Heart right ventricle (tissue), 16 donors: Measurements from ENCODE around the gene SRSF6. TPM values are rescaled to one million over a fixed set of nuclear protein-coding genes. Genes with fewer than 3 reads are reported as not detected.

Experiments used
- ATAC-seq, 8 donors: fragments of 200-7000 bp; cut with Tn5 transposase; one replicate each; pipeline ENCODE4 v1.9.1; 2020; ENCODE audit warnings: mild to moderate bottlenecking in 8 of 8, moderate library complexity in 8 of 8, moderate number of reproducible peaks in 1 of 8
- DNase-seq, 2 donors: peaks; one replicate each; pipeline ENCODE4 v3.0.0-alpha.2; 2020
- H3K27ac ChIP-seq, 10 donors: fragments of 200-600 bp; sonication (generic) in 2 of 10; one replicate each; pipeline versions ENCODE4 v1.5.0 to v1.8.0; 2020 to 2022; ENCODE audit warnings: mild to moderate bottlenecking in 3 of 10
- H3K27me3 ChIP-seq, 7 donors: fragments of 200-600 bp; one replicate each; pipeline ENCODE4 v1.8.0; 2021 to 2022; ENCODE audit warnings: mild to moderate bottlenecking in 2 of 7
- H3K36me3 ChIP-seq, 9 donors: fragments of 200-600 bp; sonication (generic) in 1 of 9; one replicate each; pipeline versions ENCODE4 v1.5.0 to v1.8.0; 2020 to 2022; ENCODE audit warnings: mild to moderate bottlenecking in 2 of 9
- H3K4me1 ChIP-seq, 9 donors: fragments of 200-600 bp; sonication (generic) in 1 of 9; one replicate each; pipeline versions ENCODE4 v1.5.0 to v1.8.0; 2020 to 2022; ENCODE audit warnings: mild to moderate bottlenecking in 4 of 9
- H3K4me3 ChIP-seq, 10 donors: fragments of 200-600 bp; sonication (generic) in 2 of 10; one replicate each; pipeline versions ENCODE4 v1.5.0 to v1.8.0; 2020 to 2022; ENCODE audit warnings: mild to moderate bottlenecking in 7 of 10, moderate library complexity in 2 of 10
- H3K9me3 ChIP-seq, 11 donors: fragments of 200-600 bp in 10 of 11; sonication (generic) in 2 of 11; one replicate each; pipeline versions ENCODE4 v1.5.0 to v1.8.0; 2013 to 2022; ENCODE audit warnings: mild to moderate bottlenecking in 2 of 11, control low read depth in 1 of 11, moderate library complexity in 1 of 11
- WGBS, 2 donors: extraction: QIAGEN DNeasy Blood & Tissue Kit; methylation state at CpG; one replicate each; pipeline ENCODE4 v1.1.7; 2013; ENCODE audit warnings: inconsistent platforms in 1 of 2; 5-methylcytosine and 5-hydroxymethylcytosine counted together
- intact Hi-C, 10 donors: fragments of 100-400 bp; cut with DNase I; formaldehyde crosslinking; loops; one replicate each; pipeline versions ENCODE4 v1.11.1 to v1.14.2; 2022
- polyA plus RNA-seq, 2 donors: library from polyadenylated mRNA; stranded (reverse); fragments of 200-250 nt; gene quantifications; one replicate each; pipeline ENCODE4 v1.2.3, GENCODE V29; 2013
- total RNA-seq, 10 donors: library from RNA; stranded (reverse); fragmentation: NEBNext Ultra II Directional in 3 of 10; extraction: Animal tissue kit (Norgen Biotek cat#: 25700) in 3 of 10; gene quantifications; one replicate each; pipeline versions ENCODE4 v1.2.1 to v1.2.4, GENCODE V29; 2021 to 2023
- TF ChIP-seq, protein P1 (sequence below), 9 donors: fragments of 200-600 bp; sonication (generic) in 2 of 9; IDR thresholded peaks; one replicate each; pipeline versions ENCODE4 v1.5.0 to v1.8.0; 2021 to 2022; ENCODE audit warnings: antibody characterized with exemption in 9 of 9, mild to moderate bottlenecking in 5 of 9, moderate library complexity in 1 of 9
- donor health status: Arrhythmogenic right ventricular cardiomyopathy.
- donor health status: ischemic (EF 13 %, LVEDD 7.1; RV severe dilation, severe dysfunction).
- donor health status: healthy with polysubstance abuse.
- donor health status: DM: no; HTN: yes; CAD: no.
- donor health status: DM: no; HTN: no; CAD: no.
- donor health status: ischemic (EF 25% LVEDD 6.9; RV normal size, moderate dysfunction).
- donor health status: ischemic (EF 25% LVEDD 5.7; RV mildly dilated, moderate dysfunction).
- donor health status: healthy.
- donor health status: DM: yes; HTN: yes; CAD: no.
- donor health status: Ischemic cardiomyopathy.
- donor health status: ischemic (EF 35%, LVEDD 5.7; RV mildly dilated, moderate dysfunction).
- donor health status: nonischemic (EF 11% LVEDD 7.7; RV severe dilation, severe dysfunction).
- donor health status: DM: yes; HTN: yes; CAD: no.
- donor health status: PGD.
- donor health status: ischemic (EF 29% LVEDD 5.4; RV normal size, mild dysfunction).
- donor health status: nonischemic (EF 23%, LVEDD 6.1; RV moderate dilation, normal function).

The SRSF6 gene
- total and polyA plus RNA-seq, 12 donors = 27.9 to 86.6 (median 47.8) TPM

DNA sequence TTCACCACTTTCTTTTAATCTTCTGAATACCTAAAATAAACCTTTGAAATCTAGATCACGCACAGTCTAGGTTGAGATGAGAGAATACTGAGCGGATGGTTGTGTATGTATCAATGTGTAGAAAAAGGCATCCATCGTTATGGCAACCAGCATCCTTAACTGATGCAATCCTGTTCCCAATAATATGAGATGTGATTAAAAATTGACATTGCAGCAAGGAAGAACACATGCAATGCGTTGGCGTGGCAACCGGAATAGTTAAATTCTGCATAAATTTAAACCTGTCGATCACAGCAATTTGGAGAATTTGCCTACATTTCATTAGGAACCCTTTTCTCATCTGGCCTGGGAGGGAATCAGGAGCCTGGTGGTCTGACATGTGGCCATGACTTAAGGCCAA lies 48.5 kb downstream of the SRSF6 start:
- ATAC-seq (no peak), DNase-seq (no peak)
- Histone ChIP-seq H3K4me3 (no peak overlapping the region), H3K27ac (no peak overlapping the region), H3K4me1 (peaks cover 0 to 12% (median 8%) of the 10 kb centered on the region in 9 donors), H3K36me3 (no peaks in the 10 kb centered on the region), H3K9me3 (no peaks in the 10 kb centered on the region), H3K27me3 (peaks cover 0 to 32% (median 21%) of the 10 kb centered on the region in 7 donors)
- TF ChIP-seq, protein P1, sequence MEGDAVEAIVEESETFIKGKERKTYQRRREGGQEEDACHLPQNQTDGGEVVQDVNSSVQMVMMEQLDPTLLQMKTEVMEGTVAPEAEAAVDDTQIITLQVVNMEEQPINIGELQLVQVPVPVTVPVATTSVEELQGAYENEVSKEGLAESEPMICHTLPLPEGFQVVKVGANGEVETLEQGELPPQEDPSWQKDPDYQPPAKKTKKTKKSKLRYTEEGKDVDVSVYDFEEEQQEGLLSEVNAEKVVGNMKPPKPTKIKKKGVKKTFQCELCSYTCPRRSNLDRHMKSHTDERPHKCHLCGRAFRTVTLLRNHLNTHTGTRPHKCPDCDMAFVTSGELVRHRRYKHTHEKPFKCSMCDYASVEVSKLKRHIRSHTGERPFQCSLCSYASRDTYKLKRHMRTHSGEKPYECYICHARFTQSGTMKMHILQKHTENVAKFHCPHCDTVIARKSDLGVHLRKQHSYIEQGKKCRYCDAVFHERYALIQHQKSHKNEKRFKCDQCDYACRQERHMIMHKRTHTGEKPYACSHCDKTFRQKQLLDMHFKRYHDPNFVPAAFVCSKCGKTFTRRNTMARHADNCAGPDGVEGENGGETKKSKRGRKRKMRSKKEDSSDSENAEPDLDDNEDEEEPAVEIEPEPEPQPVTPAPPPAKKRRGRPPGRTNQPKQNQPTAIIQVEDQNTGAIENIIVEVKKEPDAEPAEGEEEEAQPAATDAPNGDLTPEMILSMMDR (IDR thresholded peaks at IDR 0.05) = no peak
- 90 to 94% methylated on average over 7 of the region's 7 CpGs for WGBS, 2 donors
- intact Hi-C loops = no loop called here

DNA sequence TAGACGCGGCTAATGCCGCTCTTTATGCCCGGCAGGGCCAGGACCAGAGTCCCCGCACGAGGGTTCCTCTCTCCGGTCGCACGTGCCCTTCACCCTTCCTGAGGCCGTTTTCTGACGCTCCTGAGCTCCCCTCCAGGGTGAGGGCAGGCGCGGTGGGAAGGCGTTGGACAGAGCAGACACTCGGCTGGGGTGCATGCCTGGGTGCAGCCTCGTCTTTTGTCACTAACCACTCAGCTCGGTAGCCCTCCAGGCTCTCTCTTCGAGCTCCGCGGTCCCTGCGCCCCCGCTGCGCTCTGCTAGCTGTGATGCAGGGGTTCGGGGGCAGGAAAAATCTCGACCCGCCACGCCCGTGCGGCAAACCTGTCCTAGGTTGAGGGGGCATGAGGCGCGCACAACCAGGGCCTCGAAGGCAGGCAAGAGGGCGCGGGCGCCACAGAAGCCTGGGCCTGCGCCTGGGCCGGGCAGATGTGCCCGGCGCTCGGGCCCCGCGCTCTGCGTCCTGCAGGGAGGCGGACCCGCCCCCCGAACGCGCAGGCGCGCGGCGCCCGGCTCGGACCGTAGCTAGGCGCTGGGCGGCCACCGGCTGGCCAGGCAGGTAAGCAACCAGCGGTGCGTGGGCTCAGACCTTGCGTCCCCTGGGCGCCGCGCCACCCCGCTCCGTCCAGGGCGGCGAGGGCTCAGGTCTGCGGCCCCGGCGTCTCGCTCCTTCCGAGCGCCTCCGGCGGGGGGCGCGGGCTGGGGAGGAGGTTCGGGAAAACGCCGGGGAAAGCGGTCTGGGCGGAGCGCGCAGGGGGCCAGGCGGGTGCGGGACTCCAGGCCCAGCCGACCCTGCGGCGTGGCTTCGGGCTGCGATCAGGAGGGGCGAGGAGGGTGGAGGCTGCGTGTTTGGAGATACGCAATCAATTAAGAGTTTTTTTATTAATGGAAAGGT lies 49.7 kb downstream of the SRSF6 start, which contains the start of gene L3MBTL1:
TSS of gene L3MBTL1 (plus strand) at position 548 of the 931 bp plus-strand sequence. CDS start 5,807 bp downstream, outside the sequence.
- ATAC-seq = peak; percentile 65 to 91 (median 84)
- intact Hi-C loops = no loop called here
- DNase-seq = peak in 1 of 2 donors; percentile 55
- TF ChIP-seq, protein P1 (IDR thresholded peaks at IDR 0.05) = peak in 1 of 9 donors; percentile 21
- Histone ChIP-seq H3K4me1 (peaks cover 0 to 12% (median 8%) of the 10 kb centered on the region in 9 donors), H3K9me3 (no peaks in the 10 kb centered on the region), H3K27ac (no peak within 1 kb of the TSS), H3K4me3 (peak within 1 kb of the TSS; percentile 44 to 71 (median 64)), H3K36me3 (no peaks in the 10 kb centered on the region), H3K27me3 (peaks cover 0 to 32% (median 21%) of the 10 kb centered on the region in 7 donors)
- 4 to 5% methylated on average over 94 to 95 of the region's 95 CpGs for WGBS, 2 donors

DNA sequence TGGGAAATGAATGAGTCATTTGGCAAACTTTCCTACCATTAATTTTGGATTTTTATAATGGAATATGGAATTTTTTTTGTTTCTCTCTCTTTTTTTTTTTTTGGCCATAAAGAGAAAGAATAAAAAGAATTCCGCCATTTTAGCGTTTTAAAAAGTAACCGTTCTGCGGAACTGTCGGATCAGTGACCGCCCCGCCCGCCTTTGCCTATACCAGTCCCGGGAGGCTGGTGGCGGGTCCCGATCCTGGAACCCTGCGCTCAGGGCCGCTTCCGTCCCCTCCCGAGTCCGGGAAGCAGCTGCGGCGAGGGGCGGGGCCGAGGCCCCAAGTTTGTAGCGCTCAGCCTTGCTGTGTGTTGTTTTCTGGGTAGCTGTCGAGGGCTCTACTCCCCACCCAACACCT lies 50.4 kb downstream of the SRSF6 start:
- no peak for ATAC-seq
- intact Hi-C loops = no loop called here

DNA sequence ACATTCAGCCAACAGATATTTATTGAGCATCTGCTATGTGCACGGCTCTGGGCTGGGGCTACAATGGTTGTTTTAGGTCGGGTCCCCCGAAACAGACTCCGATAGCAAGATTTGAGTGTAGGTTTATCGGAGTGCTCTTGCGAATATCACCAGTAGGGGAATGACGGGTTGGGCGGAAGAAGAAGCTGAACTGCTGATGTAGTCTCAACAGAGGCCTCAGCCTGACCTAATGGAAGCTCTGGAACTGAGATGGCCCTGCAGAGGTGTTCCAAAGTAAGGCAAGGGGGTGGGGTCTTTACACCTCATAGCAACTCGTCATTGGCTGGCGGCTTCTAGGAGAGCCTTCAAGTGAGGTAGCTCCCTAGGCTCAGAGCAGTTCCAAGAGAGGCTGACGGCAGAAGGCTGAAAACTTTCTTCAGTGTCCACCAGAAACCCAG lies 50.9 kb downstream of the SRSF6 start:
- Histone ChIP-seq H3K36me3 (no peaks in the 10 kb centered on the region), H3K27me3 (peaks cover 0 to 32% (median 21%) of the 10 kb centered on the region in 7 donors), H3K4me1 (peaks cover 0 to 21% (median 9%) of the 10 kb centered on the region in 9 donors), H3K27ac (no peak overlapping the region), H3K4me3 (peak overlapping the region in 2 of 10 donors; percentile 64 to 65), H3K9me3 (no peaks in the 10 kb centered on the region)
- intact Hi-C loops = no loop called here
- DNase-seq (no peak), ATAC-seq (no peak)
- TF ChIP-seq, protein P1 (IDR thresholded peaks at IDR 0.05) = no peak
- 75 to 79% methylated on average over 11 of the region's 11 CpGs for WGBS, 2 donors

More for the DNA sequence above, 50.4 kb downstream of the SRSF6 start:
- 7 to 9% methylated on average over 22 of the region's 22 CpGs for WGBS, 2 donors
- no peaks in the 10 kb centered on the region for H3K9me3 ChIP-seq
- H3K27me3 ChIP-seq = peaks cover 0 to 32% (median 21%) of the 10 kb centered on the region in 7 donors
- H3K36me3 ChIP-seq = no peaks in the 10 kb centered on the region
- H3K27ac ChIP-seq = no peak overlapping the region
- peak overlapping the region; percentile 44 to 71 (median 64) for H3K4me3 ChIP-seq
- peaks cover 0 to 16% (median 9%) of the 10 kb centered on the region in 9 donors for H3K4me1 ChIP-seq
- TF ChIP-seq, protein P1 (IDR thresholded peaks at IDR 0.05) = no peak
- DNase-seq = no peak
